HG03025 (cell line): Measurements from ENCODE around the gene OVOL2.

ENCODE experiments used
- ATAC-seq: cut with Tn5 transposase; IDR thresholded peaks from one replicate; pipeline ENCODE4 v1.9.1; 2021; ENCODE audit warnings: mild to moderate bottlenecking, moderate library complexity; ENCODE audit not compliant: unreplicated experiment, low FRiP score

OVOL2 gene

DNA sequence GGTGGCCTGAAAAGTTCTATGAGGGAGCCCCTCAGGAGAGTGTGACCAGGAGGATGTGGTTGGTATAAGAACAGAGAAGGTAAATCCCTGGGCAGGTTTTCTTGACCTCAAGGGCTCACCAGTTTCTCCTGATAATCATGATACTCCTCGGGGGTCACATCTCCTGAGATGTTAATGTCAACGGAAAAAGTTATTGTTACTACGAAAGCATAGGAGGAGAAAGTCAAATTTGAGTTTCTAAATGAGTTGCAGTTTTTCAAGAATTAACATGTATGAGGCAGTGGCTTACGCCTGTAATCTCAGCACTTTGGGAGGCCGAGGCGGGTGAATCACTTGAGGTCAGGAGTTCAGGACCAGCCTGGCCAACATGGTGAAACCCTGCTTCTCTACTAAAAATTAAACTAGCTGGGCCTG lies 65.5 kb downstream of the OVOL2 start:
- no peak for ATAC-seq

DNA sequence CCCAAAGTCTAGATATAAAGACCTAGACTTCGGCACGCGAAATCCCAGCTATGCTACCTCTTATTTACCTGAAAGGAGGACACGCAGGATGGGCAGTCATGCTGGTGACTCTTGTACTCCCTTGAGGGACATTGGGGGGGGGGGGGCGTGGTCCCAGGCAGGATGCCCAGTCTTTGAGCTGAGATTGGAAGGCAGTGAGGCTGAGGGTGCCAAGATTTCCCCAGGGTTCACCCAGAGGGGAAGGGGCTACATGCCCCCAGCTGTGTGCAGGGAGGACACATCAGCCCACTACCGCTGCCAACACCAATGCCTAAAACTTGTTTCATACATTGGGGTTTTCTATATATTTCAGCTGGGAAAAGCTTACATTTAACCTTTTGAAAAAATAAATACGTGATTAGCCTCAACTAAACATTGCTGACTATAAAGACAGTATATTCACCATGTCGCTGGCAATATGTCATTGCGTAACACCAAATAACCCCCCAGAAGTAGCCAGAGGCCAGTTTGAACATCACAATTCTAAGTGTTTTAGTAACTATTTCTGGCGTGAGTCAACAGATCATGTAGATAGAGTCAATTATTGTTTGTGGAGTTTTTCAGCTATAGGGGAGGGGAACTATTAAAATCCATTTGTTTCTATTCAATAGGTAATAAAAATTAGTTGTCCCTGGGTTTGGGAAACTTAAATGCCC lies 67.3 kb downstream of the OVOL2 start:
- no peak for ATAC-seq

DNA sequence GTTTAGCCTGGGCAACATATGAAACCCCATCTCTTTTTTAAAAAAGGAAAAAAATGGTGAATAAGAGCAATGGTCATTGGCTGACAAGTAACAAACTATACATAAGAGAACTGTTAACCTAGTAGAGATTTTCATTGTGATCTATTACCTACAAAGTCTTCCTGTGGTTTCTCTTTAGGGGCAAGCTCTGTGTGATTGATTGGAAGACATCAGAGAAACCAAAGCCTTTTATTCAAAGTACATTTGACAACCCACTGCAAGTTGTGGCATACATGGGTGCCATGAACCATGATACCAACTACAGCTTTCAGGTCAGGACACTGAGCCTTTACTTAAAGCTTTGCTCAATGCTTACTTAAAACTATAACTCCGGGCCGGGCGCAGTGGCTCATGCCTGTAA lies 69.7 kb downstream of the OVOL2 start:
- no peak for ATAC-seq

DNA sequence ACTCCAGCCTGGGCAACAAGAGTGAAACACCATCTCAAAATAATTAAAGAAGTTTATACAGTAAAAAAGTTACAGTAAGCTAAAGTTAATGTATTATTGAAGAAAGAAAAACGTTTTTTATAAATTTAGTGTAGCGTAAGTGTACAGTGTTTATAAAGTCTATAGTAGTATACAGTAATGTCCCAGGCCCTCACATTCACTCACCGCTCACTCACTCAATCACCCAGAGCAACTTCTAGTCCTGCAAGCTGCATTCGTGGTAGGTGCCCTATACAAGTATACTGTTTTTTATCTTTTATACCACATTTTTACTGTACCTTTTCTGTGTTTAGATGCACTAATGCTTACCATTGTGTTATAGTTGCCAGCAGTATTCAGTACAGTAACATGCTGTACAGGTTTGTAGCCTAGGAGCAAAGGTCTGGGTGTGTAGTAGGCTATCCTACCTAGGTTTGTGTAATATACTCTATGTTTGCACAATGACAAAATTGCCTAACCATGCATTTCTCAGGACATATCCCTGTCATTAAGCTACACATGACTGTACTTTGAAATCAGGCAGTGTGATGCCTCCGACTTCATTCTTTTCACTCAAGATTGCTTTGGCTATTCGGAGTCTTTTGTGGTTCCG lies 72.2 kb downstream of the OVOL2 start:
- no peak for ATAC-seq

DNA sequence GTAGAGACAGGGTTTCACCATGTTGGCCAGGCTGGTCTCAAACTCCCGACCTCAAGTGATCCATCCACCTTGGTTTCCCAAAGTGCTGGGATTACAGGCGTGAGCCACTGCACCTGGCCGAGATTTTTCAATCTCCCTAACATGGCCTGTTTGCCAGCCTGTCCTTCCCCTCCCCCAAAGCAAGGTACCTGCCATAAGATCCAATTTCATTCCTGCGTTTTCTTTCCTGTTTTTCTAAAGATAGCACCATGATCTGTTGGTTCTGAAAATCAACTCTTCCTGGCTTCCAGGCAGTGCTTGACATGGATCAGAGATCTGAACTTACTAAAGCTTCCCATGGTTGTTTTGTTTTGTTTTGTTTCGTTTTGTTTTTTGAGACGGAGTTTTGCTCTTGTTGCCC lies 81.4 kb downstream of the OVOL2 start:
- no peak for ATAC-seq
